Effector CD4-positive, alpha-beta T cell (primary cell): ENCODE data around the gene PTPRU.
"Not testable (repeated sequence)": the region's sequence is repeated elsewhere in the genome, so short reads cannot be mapped to it uniquely, and the experiment has no call there.

Source experiments
- DNase-seq: peaks from one replicate; pipeline ENCODE4 v3.0.0-alpha.2; 2020

PTPRU gene

GRCh38 chr1:29222686-29223085 lies 13.6 kb upstream of the PTPRU start:
- no peak for DNase-seq

GRCh38 chr1:29223521-29223920 lies 12.8 kb upstream of the PTPRU start:
- DNase-seq = no peak

GRCh38 chr1:29224356-29224837 lies 11.9 kb upstream of the PTPRU start:
- no peak for DNase-seq

- no peak for DNase-seq
Measured at GRCh38 chr1:29225361-29225760, 11.0 kb upstream of the PTPRU start.

GRCh38 chr1:29227511-29227910 lies 8.8 kb upstream of the PTPRU start:
- no peak for DNase-seq

- DNase-seq = no peak
Measured at GRCh38 chr1:29230204-29230552, 6.1 kb upstream of the PTPRU start.

GRCh38 chr1:29230553-29231378 lies 5.6 kb upstream of the PTPRU start, which contains the start of gene MECR:
MECR (minus strand) TSS chr1:29230934; CDS start chr1:29230906, 28 bp downstream.
- DNase-seq = peak; percentile 88

- no peak for DNase-seq
Measured at GRCh38 chr1:29232387-29232786, 3.9 kb upstream of the PTPRU start.

- no peak for DNase-seq
Measured at GRCh38 chr1:29233693-29234092, 2.6 kb upstream of the PTPRU start.

- DNase-seq = no peak
Measured at GRCh38 chr1:29234471-29234870, 1.9 kb upstream of the PTPRU start.

- not testable (repeated sequence) for DNase-seq
Measured at GRCh38 chr1:29234881-29235280, 1.4 kb upstream of the PTPRU start.

- no peak for DNase-seq
Measured at GRCh38 chr1:29236712-29237128, 398 bp downstream of the PTPRU start.

GRCh38 chr1:29237129-29237821 lies 953 bp downstream of the PTPRU start:
- DNase-seq = no peak

GRCh38 chr1:29237852-29238619 lies 1.7 kb downstream of the PTPRU start:
- DNase-seq = no peak

GRCh38 chr1:29238620-29239002 lies 2.3 kb downstream of the PTPRU start:
- no peak for DNase-seq

- no peak for DNase-seq
Measured at GRCh38 chr1:29239142-29239541, 2.8 kb downstream of the PTPRU start.

- no peak for DNase-seq
Measured at GRCh38 chr1:29240400-29240837, 4.1 kb downstream of the PTPRU start.

GRCh38 chr1:29240986-29241385 lies 4.7 kb downstream of the PTPRU start:
- no peak for DNase-seq

- no peak for DNase-seq
Measured at GRCh38 chr1:29243023-29243870, 6.9 kb downstream of the PTPRU start.

- DNase-seq = no peak
Measured at GRCh38 chr1:29243871-29244200, 7.5 kb downstream of the PTPRU start.

- DNase-seq = no peak
Measured at GRCh38 chr1:29245261-29245660, 8.9 kb downstream of the PTPRU start.

- DNase-seq = no peak
Measured at GRCh38 chr1:29245876-29246275, 9.6 kb downstream of the PTPRU start.
